Gastrocnemius medialis (tissue), 4 donors: ENCODE data around the gene MAS1L.

Experiments
- POLR2A ChIP-seq, 2 donors: fragments of 450-650 bp; IDR thresholded peaks; one replicate each; pipeline ENCODE4 v1.6.1; 2017; ENCODE audit warnings: antibody characterized with exemption in 2 of 2, mild to moderate bottlenecking in 2 of 2, moderate library complexity in 2 of 2
- TF ChIP-seq, protein P1 (sequence below), 5 experiments: fragments of 450-650 bp in 3 of 5; fragments of 200-600 bp in 2 of 5; sonication (generic) in 2 of 5; IDR thresholded peaks in 4 of 5; conservative IDR thresholded peaks in 1 of 5; 1 replicate in 4 of 5; 2 replicates in 1 of 5; pipeline ENCODE4 v1.5.1; 2016 to 2019; ENCODE audit warnings: antibody characterized with exemption in 5 of 5, mild to moderate bottlenecking in 3 of 5, moderate library complexity in 3 of 5

DNA sequence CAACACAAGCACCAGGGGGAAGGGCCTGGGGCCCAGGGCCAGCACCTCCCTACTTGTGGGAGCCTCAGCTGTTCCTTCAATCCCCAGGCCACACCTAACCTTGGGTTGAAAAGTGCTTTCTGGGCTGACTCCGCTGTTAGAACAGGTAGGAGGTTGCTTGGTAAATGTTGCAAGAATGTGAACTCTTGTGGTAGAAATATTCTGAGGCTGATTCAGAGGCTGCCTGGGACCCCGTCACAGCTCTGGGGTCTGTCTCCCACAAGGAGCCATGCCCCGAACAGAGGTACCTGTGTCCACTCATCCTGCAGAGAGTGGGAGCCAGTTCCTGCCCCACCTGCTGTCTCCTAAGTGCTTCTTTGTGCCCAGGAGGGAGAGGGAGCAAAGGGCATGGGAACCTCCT lies 14.4 kb upstream of the MAS1L start:
- TF ChIP-seq, protein P1, sequence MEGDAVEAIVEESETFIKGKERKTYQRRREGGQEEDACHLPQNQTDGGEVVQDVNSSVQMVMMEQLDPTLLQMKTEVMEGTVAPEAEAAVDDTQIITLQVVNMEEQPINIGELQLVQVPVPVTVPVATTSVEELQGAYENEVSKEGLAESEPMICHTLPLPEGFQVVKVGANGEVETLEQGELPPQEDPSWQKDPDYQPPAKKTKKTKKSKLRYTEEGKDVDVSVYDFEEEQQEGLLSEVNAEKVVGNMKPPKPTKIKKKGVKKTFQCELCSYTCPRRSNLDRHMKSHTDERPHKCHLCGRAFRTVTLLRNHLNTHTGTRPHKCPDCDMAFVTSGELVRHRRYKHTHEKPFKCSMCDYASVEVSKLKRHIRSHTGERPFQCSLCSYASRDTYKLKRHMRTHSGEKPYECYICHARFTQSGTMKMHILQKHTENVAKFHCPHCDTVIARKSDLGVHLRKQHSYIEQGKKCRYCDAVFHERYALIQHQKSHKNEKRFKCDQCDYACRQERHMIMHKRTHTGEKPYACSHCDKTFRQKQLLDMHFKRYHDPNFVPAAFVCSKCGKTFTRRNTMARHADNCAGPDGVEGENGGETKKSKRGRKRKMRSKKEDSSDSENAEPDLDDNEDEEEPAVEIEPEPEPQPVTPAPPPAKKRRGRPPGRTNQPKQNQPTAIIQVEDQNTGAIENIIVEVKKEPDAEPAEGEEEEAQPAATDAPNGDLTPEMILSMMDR (IDR thresholded peaks at IDR 0.05 in 4 of 5, conservative IDR thresholded peaks at IDR 0.05 in 1 of 5): no peak
- TF ChIP-seq POLR2A (IDR thresholded peaks at IDR 0.05): no peak
